Umbilical cord (tissue), 2 donors: ENCODE measurements around the gene KIF15. TPM values are rescaled to one million over a fixed set of nuclear protein-coding genes. Genes with fewer than 3 reads are reported as not detected.

ENCODE experiments used
- DNase-seq: peaks from one replicate; pipeline ENCODE4 v3.0.0-alpha.2; 2015; ENCODE audit warnings: low spot score
- total RNA-seq: library from RNA; depleted of rRNA; stranded (reverse); fragments of >200 nt; gene quantifications from one replicate; pipeline ENCODE4 v1.2.3, GENCODE V29; 2014; ENCODE audit warnings: low replicate concordance; ENCODE audit not compliant: insufficient read depth

KIF15 gene, protein sequence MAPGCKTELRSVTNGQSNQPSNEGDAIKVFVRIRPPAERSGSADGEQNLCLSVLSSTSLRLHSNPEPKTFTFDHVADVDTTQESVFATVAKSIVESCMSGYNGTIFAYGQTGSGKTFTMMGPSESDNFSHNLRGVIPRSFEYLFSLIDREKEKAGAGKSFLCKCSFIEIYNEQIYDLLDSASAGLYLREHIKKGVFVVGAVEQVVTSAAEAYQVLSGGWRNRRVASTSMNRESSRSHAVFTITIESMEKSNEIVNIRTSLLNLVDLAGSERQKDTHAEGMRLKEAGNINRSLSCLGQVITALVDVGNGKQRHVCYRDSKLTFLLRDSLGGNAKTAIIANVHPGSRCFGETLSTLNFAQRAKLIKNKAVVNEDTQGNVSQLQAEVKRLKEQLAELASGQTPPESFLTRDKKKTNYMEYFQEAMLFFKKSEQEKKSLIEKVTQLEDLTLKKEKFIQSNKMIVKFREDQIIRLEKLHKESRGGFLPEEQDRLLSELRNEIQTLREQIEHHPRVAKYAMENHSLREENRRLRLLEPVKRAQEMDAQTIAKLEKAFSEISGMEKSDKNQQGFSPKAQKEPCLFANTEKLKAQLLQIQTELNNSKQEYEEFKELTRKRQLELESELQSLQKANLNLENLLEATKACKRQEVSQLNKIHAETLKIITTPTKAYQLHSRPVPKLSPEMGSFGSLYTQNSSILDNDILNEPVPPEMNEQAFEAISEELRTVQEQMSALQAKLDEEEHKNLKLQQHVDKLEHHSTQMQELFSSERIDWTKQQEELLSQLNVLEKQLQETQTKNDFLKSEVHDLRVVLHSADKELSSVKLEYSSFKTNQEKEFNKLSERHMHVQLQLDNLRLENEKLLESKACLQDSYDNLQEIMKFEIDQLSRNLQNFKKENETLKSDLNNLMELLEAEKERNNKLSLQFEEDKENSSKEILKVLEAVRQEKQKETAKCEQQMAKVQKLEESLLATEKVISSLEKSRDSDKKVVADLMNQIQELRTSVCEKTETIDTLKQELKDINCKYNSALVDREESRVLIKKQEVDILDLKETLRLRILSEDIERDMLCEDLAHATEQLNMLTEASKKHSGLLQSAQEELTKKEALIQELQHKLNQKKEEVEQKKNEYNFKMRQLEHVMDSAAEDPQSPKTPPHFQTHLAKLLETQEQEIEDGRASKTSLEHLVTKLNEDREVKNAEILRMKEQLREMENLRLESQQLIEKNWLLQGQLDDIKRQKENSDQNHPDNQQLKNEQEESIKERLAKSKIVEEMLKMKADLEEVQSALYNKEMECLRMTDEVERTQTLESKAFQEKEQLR (N-terminal part only)
- 5.3 TPM for total RNA-seq

DNA sequence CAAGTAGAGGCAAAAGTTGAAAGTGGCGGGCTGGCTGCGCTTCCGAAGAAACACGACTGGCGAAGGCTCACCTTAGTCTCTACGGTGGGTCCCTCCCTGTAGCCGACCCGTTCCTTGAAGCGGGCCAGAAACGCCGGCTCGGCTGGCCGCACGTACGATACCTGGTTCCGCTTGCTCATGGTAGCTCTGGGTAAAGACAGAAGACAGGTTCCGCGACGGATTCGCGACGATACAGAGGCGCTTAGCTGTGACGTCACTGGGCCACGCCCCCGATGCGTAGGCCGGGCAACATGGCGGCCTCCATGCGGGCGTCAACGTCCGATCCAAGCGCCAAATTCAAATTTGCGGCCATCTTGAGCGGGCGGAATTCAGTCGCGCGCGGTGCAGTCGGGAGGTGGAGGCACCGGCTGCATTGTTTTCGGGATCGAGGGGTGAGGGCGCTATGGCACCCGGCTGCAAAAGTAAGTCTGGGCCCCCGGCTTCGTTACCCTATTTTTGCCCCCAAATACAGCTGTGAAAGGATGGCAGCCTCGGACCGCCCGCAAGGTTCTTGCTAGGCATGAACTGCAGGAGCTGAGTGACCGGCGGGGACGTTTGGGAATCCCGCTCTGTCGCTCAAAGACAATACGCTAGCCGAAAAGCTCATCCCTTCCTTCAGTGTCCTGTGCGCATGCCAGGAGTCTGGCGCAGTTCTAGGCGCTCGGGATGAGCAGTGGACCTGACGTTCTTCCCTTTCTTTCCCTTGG lies at the start of gene KIF15, which contains the start of gene KIAA1143:
TSS of gene KIF15 (plus strand) at position 371 of the 746 bp plus-strand sequence. CDS start at position 443, 72 bp downstream.
TSS of gene KIAA1143 (minus strand) at position 196 of the 746 bp plus-strand sequence. CDS start at position 179, 17 bp downstream.
- peak; percentile 98 for DNase-seq

DNA sequence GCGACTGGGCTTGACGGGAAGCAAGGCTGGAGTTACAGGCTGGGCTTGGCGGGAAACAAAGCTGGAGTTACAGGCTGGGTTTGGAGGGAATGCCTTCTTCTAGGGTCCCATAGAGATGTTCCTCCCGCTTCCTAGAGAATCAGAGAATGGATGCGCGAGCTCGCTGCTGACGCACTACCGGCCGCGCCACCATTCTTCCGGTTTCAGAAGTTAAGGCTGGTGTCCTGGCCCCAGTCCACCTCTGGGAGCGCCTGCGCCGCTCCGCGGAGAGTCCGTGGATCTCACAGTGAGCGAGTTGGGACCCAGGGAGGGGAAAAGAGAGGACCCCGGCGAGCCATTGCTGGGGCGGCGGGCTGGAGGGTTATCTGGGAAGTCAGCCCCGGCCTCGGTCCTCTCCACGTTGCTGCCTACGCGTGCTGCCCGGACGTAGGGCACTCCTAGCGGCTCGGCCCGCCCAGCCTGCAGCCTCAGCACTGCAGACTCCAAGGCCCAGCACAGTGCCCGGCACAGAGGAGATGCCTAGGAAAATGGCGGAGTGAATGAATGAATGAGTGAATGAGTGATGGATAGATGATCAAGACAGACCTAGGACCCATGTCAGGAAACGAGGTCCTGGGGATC lies 49.0 kb upstream of the KIF15 start, which contains the start of gene ZNF502:
TSS of gene ZNF502 (plus strand) at position 206 of the 621 bp plus-strand sequence. CDS start 7,602 bp downstream, outside the sequence.
- peak; percentile 95 for DNase-seq

DNA sequence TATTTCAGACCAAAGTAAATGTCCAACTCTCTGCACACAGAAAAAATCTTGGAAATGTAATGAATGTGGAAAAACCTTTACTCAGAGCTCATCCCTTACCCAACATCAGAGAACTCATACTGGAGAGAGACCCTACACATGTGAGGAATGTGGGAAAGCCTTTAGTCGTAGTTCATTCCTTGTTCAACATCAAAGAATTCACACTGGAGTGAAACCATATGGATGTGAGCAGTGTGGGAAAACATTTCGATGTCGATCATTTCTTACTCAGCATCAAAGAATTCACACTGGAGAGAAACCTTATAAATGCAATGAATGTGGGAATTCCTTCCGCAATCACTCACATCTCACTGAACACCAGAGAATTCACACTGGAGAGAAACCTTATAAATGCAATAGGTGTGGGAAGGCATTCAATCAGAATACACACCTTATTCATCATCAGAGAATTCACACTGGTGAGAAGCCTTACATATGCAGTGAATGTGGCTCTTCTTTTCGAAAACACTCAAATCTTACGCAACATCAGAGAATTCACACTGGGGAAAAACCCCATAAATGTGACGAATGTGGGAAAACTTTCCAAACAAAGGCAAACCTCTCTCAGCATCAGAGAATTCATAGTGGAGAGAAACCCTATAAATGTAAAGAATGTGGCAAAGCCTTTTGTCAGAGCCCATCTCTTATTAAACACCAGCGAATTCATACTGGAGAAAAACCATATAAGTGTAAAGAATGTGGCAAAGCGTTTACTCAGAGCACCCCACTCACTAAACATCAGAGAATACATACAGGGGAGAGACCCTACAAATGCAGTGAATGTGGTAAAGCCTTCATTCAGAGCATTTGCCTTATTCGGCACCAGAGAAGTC lies 40.1 kb upstream of the KIF15 start:
- DNase-seq: no peak

DNA sequence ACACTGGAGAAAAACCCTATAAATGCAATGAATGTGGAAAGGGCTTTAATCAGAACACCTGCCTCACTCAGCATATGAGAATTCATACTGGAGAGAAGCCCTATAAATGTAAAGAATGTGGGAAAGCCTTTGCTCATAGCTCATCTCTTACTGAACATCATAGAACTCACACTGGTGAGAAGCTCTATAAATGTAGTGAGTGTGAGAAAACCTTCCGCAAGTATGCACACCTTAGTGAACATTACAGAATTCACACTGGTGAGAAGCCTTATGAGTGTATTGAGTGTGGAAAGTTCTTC lies 39.5 kb upstream of the KIF15 start:
- DNase-seq: no peak

DNA sequence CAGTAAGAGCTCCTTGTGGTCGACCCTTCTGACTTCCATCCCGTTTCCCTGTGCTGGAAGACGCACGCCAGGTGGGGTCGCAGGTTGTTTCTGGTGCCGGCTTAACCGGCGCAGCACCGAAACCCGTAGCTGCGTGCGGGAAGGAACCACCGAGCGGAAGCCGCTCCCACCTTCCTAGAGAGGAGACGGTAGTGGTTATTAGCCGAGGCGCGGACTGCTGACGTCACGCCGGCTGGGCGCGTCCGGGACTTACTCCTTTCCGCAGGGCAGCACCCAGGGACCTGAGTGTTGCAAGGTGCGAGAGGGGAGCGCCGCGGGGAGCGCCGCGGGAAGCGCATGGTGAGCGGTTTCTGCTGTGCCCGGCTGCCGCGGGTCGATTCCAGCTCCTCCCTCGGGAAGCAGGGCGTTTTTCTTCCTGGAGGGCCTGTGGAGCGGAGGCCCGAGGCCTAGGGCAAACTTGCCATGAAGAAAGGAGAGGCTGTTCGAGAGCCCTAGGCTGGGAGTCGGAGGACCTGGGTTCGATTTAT lies 32.1 kb upstream of the KIF15 start, which contains the start of gene ZNF501:
TSS of gene ZNF501 (plus strand) at position 252 of the 527 bp plus-strand sequence. CDS start 4,787 bp downstream, outside the sequence.
- peak; percentile 93 for DNase-seq

DNA sequence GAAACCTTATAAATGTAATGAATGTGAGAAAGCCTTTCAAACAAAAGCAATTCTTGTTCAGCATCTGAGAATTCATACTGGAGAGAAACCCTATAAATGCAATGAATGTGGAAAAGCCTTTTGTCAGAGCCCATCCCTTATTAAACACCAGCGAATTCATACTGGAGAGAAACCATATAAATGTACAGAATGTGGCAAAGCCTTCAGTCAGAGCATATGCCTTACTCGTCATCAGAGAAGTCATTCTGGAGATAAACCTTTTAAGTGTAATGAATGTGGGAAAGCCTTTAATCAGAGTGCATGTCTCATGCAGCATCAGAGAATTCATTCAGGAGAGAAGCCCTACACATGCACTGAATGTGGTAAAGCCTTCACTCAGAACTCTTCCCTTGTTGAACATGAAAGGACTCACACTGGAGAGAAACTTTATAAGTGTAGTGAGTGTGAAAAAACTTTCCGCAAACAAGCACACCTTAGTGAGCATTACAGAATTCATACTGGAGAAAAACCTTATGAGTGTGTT lies 26.9 kb upstream of the KIF15 start:
- DNase-seq: no peak

DNA sequence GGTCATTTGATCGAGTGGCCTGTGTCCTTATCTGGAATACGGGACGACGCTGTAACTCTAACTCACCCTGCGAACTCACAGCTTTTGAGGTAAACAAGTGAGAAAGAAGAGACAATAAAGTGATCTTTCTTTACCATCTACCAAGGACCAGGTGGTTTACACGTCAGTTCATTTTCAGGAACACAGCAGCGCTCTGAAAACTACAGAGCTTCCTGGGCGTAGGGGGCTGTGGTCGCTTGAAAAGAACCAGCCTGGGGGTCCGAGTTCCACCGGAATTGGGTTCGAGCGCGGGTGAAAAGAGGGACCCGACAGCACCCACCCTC lies 532 bp upstream of the KIF15 start:
- DNase-seq: no peak

DNA sequence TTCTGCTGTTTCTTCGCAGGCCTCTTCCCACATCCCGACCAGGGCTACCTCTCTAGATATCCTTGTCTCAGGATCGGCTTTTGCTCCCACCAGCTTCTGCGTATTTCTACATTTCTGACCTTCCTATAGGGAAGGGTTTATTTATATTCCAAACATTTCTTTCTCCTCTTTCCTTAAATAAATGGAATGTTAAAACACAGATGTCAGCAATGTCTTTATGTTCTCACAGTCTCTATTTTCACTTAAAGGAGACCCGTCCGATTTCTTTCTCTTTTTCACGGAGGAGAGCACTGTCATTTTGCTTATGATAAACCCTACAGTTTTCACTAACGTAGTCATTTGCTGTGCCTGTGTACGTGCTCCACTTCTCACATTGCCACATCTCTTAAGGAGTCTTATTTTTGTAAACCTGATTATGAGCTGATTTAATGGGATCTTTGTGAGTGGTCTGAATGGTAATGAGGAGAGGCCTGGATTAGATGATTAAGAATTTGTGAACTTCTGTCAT lies 630 bp downstream of the KIF15 start:
- DNase-seq: peak; percentile 3

DNA sequence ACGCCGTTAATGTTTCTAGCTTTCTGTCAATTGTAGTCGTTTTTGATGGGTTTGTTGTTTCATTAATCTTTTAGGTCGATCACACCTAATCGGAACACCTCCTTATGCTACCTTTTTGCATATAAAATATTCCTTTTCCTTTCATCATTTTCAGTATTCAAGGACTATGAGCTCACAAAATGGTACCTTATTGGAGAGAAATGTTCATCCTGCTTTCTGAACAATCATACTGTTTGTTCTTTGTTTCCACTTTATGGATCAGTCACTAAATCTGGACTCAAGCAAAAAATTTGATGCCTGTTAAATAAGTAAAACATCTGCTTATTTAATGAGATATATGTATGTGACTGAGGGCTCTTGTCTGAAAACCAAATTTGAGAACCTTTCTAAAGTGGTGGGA lies 1.1 kb downstream of the KIF15 start:
- no peak for DNase-seq

DNA sequence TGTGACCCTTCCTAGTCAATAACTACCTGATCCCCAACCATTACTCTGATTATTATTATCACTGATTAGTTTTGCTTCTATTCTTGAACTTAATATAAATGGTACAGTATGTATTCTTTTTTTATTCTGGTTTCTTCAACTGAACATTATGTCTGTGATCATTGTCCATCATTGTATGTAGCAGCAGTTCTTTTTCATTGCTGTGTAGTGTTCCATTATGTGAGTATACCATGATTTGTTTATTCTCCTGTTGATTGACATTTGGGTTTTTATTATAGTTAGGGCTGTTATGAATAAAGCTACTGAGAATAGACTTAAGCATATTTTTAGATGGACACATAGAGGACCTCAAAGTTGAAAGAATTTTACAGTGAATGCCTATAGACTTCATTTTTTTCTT lies 2.7 kb downstream of the KIF15 start:
- no peak for DNase-seq

DNA sequence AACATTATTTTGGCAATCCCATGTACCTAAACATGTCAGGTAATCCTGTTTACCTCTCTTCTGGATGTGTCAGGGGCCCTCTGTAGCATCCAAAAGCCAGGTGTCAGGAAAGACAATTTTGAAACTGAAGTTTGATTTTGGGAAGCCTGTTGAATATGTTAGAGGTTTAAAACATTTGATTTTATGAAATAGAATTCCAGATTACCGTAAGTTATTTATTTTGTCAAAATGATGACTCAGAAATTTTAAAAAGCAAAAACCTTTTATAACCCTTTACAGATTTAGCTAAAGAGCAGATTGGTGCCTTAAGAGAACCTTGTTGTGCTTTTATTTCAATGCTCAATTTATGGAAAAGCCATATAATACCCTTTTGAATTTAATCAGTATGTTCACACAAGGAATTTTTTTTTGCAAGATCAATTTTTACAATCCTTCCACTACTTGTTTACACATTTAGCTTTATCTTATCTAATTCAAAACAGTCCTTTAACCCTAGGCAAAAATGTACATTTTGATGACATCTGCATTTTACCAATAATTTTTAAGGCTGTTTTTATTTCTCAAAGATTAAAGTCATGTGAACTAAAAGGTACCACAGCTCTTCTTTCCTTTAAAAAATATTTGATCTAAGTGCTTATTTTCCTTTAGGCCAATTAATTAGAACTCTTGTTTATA lies 10.0 kb downstream of the KIF15 start:
- DNase-seq: no peak

DNA sequence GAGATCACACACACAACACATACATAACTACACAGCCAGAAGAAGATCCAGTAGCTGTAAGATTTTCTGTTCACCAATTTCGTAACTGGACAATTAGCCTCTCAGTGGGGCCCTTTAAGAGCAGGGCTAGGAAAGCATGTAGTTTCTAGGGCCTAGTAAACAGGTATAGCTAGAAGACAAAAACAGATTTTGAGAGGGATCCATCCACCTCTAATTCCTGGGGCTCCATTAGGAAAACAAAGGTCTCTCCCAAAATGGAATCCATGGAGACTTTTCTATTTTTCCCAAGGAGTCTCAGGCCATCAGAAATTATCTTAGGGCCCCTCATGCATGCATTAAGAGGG lies 10.5 kb downstream of the KIF15 start:
- no peak for DNase-seq

DNA sequence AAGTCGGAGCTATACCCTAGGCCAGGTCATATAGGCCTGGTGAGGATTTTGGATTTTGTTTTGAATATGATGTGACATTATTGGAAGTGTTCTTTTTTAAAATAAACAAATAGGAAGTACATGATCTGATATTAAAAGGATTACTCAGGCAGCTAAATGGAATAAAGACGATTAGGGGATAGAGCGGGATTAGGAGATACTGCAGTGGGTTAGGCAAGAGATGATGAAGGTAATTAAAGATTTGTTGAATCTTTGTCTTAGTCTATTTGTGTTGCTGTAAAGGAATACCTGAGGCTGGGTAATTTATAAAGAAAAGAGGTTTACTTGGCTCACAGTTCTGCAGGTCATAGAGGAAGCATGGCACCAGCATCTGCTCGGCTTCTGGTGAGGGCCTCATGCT lies 21.3 kb downstream of the KIF15 start:
- no peak for DNase-seq

DNA sequence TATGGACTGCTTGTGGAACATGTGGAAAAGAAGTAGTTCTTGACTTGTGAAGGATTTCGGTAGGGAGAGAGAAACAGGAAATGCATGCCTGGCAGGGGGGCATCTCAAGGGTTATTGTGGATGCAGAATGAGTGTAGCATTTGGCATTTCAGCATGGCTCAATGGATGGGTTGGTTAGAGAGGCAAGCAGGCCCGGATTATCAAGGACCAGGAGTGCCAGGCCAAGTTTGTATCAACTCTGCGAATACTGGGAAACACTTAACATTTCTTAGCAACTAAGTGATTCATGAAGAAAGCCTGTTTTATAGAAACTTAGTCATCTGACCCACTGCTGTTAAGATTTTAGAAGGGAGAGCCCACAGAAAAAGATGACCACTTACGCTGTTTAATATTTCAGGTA lies 33.6 kb downstream of the KIF15 start:
- no peak for DNase-seq

DNA sequence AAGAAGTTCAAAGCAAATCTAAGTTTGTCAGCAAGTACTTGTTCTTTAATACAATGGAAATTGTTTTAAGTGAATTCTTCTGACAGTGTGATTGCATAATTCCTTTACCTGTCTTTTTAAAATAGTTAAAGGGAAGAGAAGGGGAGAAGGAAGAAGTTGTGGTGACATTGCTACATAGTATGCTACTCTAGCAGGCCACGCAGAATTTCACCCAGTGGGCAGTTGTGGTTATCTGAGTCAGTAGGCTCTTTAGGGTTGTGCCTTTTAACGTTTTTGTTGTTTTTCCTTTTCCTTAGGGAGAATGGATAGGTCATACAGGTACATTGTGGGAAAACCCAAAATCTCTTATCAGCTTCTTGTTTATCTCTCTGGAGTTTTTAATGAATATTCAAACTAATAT lies 40.4 kb downstream of the KIF15 start:
- no peak for DNase-seq

DNA sequence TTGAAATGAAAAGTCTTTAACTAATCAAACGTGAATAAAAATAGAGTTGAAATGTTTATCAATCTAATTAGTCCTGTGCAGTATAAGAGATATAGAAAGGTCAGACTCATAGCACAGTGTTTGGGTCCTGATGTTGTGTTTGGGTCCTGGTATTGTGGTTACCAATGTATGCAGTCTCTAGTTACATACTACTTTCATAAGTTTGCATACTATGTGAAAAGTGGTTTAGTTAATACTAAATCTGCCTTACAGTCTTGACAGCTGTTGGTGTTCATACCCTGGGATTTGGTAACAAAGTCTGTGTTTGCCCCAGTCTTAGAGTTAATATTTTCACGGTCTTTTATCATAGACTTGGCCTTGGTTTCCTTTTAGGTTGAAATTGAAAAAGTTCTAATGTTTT lies 41.7 kb downstream of the KIF15 start:
- no peak for DNase-seq

DNA sequence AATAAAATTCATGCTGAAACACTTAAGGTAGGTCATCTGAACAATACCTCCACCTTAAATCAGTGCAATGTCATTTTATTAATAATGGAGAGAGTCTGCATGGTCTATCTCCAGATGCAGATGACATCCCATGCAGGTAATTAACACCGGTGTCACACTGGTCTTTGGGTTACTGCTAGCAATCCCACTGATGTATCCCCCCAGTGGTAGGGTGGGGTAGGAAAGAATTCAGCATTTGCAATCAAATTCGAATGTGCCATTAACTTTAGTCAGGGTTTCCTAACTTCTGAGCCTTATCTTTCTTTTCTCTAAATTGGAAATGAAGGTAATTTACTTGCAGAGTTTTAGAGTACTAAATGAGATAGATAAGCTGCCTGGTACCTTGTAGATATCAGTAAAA lies 44.4 kb downstream of the KIF15 start:
- DNase-seq: no peak

DNA sequence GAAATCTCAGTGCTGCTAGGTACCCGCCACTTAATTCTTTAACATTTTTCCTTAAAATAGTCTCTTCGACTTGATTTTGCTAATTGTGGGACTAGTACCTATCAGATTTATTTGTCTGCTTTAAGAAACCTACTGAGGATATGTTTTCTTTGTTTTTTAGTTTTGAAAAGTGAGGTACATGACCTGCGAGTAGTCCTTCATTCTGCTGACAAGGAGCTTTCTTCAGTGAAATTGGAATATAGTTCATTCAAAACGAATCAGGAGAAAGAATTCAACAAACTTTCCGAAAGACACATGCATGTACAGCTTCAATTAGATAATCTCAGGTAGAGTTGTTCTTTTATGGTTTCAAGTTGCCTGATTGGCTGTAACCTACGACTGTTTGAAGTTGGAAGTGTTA lies 53.2 kb downstream of the KIF15 start:
- no peak for DNase-seq
